Mesendoderm (in vitro differentiated cells): Measurements from ENCODE around the gene FKBP14.

Experiments used
- DNase-seq: peaks from one replicate; pipeline ENCODE4 v3.0.0; 2013
- H2AK5ac ChIP-seq: 2 replicates; pipeline ENCODE4 v1.6.1; 2013; ENCODE audit warnings: low read length, inconsistent platforms
- H2BK120ac ChIP-seq: 2 replicates; pipeline ENCODE4 v1.6.1; 2013; ENCODE audit warnings: low read depth, mild to moderate bottlenecking, low read length, moderate library complexity, mixed read lengths
- H2BK15ac ChIP-seq: replicated peaks from 2 replicates; pipeline ENCODE4 v1.6.1; 2013; ENCODE audit warnings: low read depth, mild to moderate bottlenecking, moderate library complexity
- H2BK5ac ChIP-seq: 2 replicates; pipeline ENCODE4 v1.6.1; 2013; ENCODE audit warnings: low read length, inconsistent platforms
- H3K18ac ChIP-seq: 2 replicates; pipeline ENCODE4 v1.6.1; 2013; ENCODE audit warnings: mild to moderate bottlenecking, low read length, mixed read lengths
- H3K23ac ChIP-seq: one replicate; pipeline ENCODE4 v1.6.1; 2013; ENCODE audit warnings: low read length
- H3K27ac ChIP-seq: 2 replicates; pipeline ENCODE4 v1.5.1; 2013; ENCODE audit warnings: low read depth, mild to moderate bottlenecking, inconsistent platforms, low read length, moderate library complexity
- H3K27me3 ChIP-seq: 2 replicates; pipeline ENCODE4 v1.6.1; 2013; ENCODE audit warnings: low read length, control low read depth, mild to moderate bottlenecking, inconsistent platforms; ENCODE audit not compliant: insufficient read depth, poor library complexity
- H3K36me3 ChIP-seq: 2 replicates; pipeline ENCODE4 v1.6.1; 2013; ENCODE audit warnings: low read length, inconsistent platforms; ENCODE audit not compliant: control insufficient read depth, insufficient read depth
- H3K4ac ChIP-seq: one replicate; pipeline ENCODE4 v1.6.1; 2013; ENCODE audit warnings: low read depth, mild to moderate bottlenecking, low read length, moderate library complexity
- H3K4me1 ChIP-seq: 2 replicates; pipeline ENCODE4 v1.6.1; 2013; ENCODE audit warnings: low read depth, low read length, inconsistent platforms; ENCODE audit not compliant: control insufficient read depth
- H3K4me2 ChIP-seq: 2 replicates; pipeline ENCODE4 v1.6.1; 2013; ENCODE audit warnings: low read length
- H3K4me3 ChIP-seq: 2 replicates; pipeline ENCODE4 v1.5.1; 2013; ENCODE audit warnings: mild to moderate bottlenecking, low read length
- H3K56ac ChIP-seq: one replicate; pipeline ENCODE4 v1.6.1; 2013; ENCODE audit warnings: low read length
- H3K79me1 ChIP-seq: 2 replicates; pipeline ENCODE4 v1.6.1; 2013; ENCODE audit warnings: low read length, inconsistent platforms
- H3K79me2 ChIP-seq: 2 replicates; pipeline ENCODE4 v1.6.1; 2013; ENCODE audit warnings: mild to moderate bottlenecking, low read length; ENCODE audit not compliant: control insufficient read depth, insufficient read depth
- H3K9ac ChIP-seq: 2 replicates; pipeline ENCODE4 v1.6.1; 2013; ENCODE audit warnings: low read length, inconsistent platforms
- H4K5ac ChIP-seq: one replicate; pipeline ENCODE4 v1.6.1; 2013; ENCODE audit warnings: low read length
- H4K8ac ChIP-seq: one replicate; pipeline ENCODE4 v1.6.1; 2013; ENCODE audit warnings: low read depth, mild to moderate bottlenecking, control low read depth, low read length, moderate library complexity
- WGBS: extraction: QIAGEN DNeasy Blood & Tissue Kit; methylation state at CpG from one replicate; pipeline ENCODE4 v1.1.7; 2013; ENCODE audit warnings: low lambda C conversion rate, missing lambda C conversion rate; ENCODE audit not compliant: insufficient coverage; ENCODE audit errors: extremely low coverage; 5-methylcytosine and 5-hydroxymethylcytosine counted together

The FKBP14 gene

GRCh38 chr7:30018451-30018850 is 8.1 kb downstream of the FKBP14 start:
- Histone ChIP-seq H4K8ac (no peak overlapping the region), H3K56ac (no peak overlapping the region), H3K23ac (no peak overlapping the region), H2BK120ac (no peak overlapping the region), H3K9ac (no peak overlapping the region), H2AK5ac (no peak overlapping the region), H2BK5ac (no peak overlapping the region), H3K4ac (no peak overlapping the region), H4K5ac (no peak overlapping the region), H3K79me2 (peaks cover 5% of the 10 kb centered on the region), H3K4me3 (no peak overlapping the region), H2BK15ac (no peak overlapping the region), H3K27ac (no peak overlapping the region), H3K18ac (no peak overlapping the region), H3K79me1 (peaks cover 4% of the 10 kb centered on the region), H3K4me2 (no peak overlapping the region), H3K36me3 (peaks cover 1% of the 10 kb centered on the region), H3K27me3 (no peaks in the 10 kb centered on the region), H3K4me1 (no peaks in the 10 kb centered on the region)
- no peak for DNase-seq

GRCh38 chr7:30012757-30013156 is 13.7 kb downstream of the FKBP14 start:
- Histone ChIP-seq H3K4me1 (no peaks in the 10 kb centered on the region), H3K4ac (no peak overlapping the region), H3K36me3 (peaks cover 1% of the 10 kb centered on the region), H3K9ac (no peak overlapping the region), H2BK15ac (no peak overlapping the region), H3K27me3 (no peaks in the 10 kb centered on the region), H3K79me1 (no peaks in the 10 kb centered on the region), H2BK120ac (no peak overlapping the region), H3K4me3 (no peak overlapping the region), H3K56ac (no peak overlapping the region), H3K27ac (no peak overlapping the region), H3K18ac (no peak overlapping the region), H2AK5ac (no peak overlapping the region), H3K23ac (no peak overlapping the region), H4K8ac (no peak overlapping the region), H2BK5ac (no peak overlapping the region), H3K79me2 (no peaks in the 10 kb centered on the region), H3K4me2 (no peak overlapping the region), H4K5ac (no peak overlapping the region)
- WGBS = no CpG with 5 or more reads among the region's 3 CpGs
- DNase-seq = no peak

DNA sequence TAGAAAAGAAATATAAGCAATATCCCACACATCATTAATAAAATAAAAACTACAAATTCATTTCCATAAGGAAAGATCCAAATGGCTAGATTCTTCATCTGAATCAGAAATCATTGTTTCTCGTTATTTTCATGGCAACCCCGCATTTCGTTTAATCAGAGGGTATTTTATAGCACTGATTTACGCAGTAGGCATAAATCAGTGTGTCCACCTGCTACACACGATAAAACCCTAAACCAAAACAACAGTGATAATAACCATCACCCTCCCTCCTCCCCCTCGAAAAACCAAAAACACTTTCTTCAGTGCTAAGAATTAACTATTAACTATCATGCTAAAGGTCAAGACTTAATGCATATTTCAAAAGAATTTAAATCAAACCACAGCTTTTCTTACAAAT is 16.5 kb downstream of the FKBP14 start:
- Histone ChIP-seq H3K36me3 (peaks cover 1% of the 10 kb centered on the region), H3K23ac (no peak overlapping the region), H3K27me3 (no peaks in the 10 kb centered on the region), H3K79me2 (no peaks in the 10 kb centered on the region), H2BK120ac (no peak overlapping the region), H3K9ac (no peak overlapping the region), H3K27ac (no peak overlapping the region), H2BK5ac (no peak overlapping the region), H4K8ac (no peak overlapping the region), H3K79me1 (no peaks in the 10 kb centered on the region), H2AK5ac (no peak overlapping the region), H3K4me2 (no peak overlapping the region), H3K18ac (no peak overlapping the region), H2BK15ac (no peak overlapping the region), H3K4me1 (no peaks in the 10 kb centered on the region), H3K4me3 (no peak overlapping the region), H4K5ac (no peak overlapping the region), H3K56ac (no peak overlapping the region), H3K4ac (no peak overlapping the region)
- WGBS = 100% methylated on average over 1 of the region's 6 CpGs
- no peak for DNase-seq

DNA sequence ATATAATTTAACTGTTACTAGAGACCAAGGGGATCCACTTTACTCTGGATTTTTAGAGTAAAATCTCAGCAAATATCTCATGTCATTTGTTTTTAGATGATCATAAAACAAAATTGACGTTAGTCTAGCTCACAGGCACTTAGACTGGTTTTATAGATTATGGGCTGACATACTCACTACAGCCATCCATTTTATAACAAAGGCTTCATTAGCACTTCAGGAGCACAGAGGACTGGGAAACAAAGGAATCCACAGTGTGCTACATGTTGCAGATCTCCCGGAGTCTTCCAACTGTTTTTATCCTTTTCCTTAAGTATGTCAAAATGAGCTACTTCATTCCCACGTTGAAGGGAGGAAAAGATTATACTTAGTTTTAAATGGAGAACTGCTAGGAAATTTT is 21.0 kb downstream of the FKBP14 start:
- Histone ChIP-seq H3K9ac (no peak overlapping the region), H3K36me3 (no peaks in the 10 kb centered on the region), H2BK15ac (no peak overlapping the region), H3K79me2 (no peaks in the 10 kb centered on the region), H3K27ac (no peak overlapping the region), H2BK120ac (no peak overlapping the region), H3K4me3 (no peak overlapping the region), H2AK5ac (no peak overlapping the region), H3K27me3 (no peaks in the 10 kb centered on the region), H3K56ac (no peak overlapping the region), H3K79me1 (no peaks in the 10 kb centered on the region), H3K4me1 (no peaks in the 10 kb centered on the region), H4K8ac (no peak overlapping the region), H2BK5ac (no peak overlapping the region), H4K5ac (no peak overlapping the region), H3K18ac (no peak overlapping the region), H3K4me2 (no peak overlapping the region), H3K23ac (no peak overlapping the region), H3K4ac (no peak overlapping the region)
- DNase-seq = no peak
- no CpG with 5 or more reads among the region's 3 CpGs for WGBS

DNA sequence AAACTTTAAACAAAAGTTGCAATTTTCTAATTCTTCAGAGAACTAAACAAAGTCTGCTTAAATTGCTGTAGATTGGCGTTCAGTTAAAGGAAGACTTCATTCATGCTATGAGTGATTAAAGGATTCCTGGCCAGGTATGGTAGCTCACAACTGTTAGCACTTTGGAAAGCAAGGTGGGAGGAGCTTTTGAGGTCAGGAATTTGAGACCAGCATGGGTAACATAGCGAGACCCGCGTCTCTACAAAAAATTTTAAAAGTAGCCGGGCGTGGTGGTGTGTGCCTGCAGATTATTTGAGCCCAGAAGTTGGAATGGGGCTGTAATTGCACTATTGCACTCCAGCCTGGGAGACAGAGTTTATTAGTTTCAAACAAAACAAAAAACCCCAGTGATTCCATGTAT is 23.4 kb downstream of the FKBP14 start:
- no peak overlapping the region for H3K4me3 ChIP-seq
- H3K9ac ChIP-seq = no peak overlapping the region
- no peak overlapping the region for H3K56ac ChIP-seq
- no peak overlapping the region for H3K18ac ChIP-seq
- no peak overlapping the region for H3K4ac ChIP-seq
- no peak overlapping the region for H4K5ac ChIP-seq
- no peak overlapping the region for H2AK5ac ChIP-seq
- H3K79me2 ChIP-seq = no peaks in the 10 kb centered on the region
- no peaks in the 10 kb centered on the region for H3K27me3 ChIP-seq
- no peak overlapping the region for H4K8ac ChIP-seq
- H3K36me3 ChIP-seq = no peaks in the 10 kb centered on the region
- H2BK120ac ChIP-seq = no peak overlapping the region
- no peak overlapping the region for H3K27ac ChIP-seq
- no CpG with 5 or more reads among the region's 6 CpGs for WGBS
- no peaks in the 10 kb centered on the region for H3K79me1 ChIP-seq
- H3K23ac ChIP-seq = no peak overlapping the region
- peak; percentile 61 for DNase-seq
- no peak overlapping the region for H2BK15ac ChIP-seq
- H3K4me2 ChIP-seq = no peak overlapping the region
- no peak overlapping the region for H2BK5ac ChIP-seq
- no peaks in the 10 kb centered on the region for H3K4me1 ChIP-seq

DNA sequence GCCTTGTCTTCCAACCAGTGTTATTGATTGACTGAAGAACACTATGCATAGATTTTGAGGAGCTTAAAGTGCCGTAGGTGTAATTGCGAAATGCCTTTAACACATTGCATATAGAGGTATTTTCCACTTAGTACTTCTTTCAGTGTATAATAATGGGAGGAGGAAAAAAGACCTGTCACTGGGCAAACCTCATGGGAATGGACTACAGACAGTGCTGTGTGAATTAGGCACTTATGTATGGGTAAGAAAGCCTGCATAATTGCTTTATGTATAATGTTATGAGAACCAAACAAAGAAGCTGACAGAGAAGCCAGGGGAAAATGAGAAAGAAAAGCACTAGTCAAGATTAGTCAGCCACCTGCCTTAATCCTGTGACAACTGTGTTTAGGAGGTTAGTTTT is 24.5 kb downstream of the FKBP14 start:
- no peak overlapping the region for H2AK5ac ChIP-seq
- no peak overlapping the region for H3K18ac ChIP-seq
- no CpG with 5 or more reads among the region's 2 CpGs for WGBS

More for the DNA sequence above, 24.5 kb downstream of the FKBP14 start:
- Histone ChIP-seq H3K27ac (no peak overlapping the region), H3K79me2 (no peaks in the 10 kb centered on the region), H2BK5ac (no peak overlapping the region), H3K4ac (no peak overlapping the region), H3K9ac (no peak overlapping the region), H3K4me1 (no peaks in the 10 kb centered on the region), H3K27me3 (no peaks in the 10 kb centered on the region), H4K8ac (no peak overlapping the region), H3K79me1 (no peaks in the 10 kb centered on the region), H2BK120ac (no peak overlapping the region), H4K5ac (no peak overlapping the region), H2BK15ac (no peak overlapping the region), H3K36me3 (no peaks in the 10 kb centered on the region), H3K56ac (no peak overlapping the region), H3K4me2 (no peak overlapping the region), H3K23ac (no peak overlapping the region), H3K4me3 (no peak overlapping the region)
- no peak for DNase-seq
